ENCODE measurements around the gene HOXD8.
A peak's percentile ranks its signal among the peaks of the same experiment; 100 is the strongest.

The HOXD8 gene

DNA sequence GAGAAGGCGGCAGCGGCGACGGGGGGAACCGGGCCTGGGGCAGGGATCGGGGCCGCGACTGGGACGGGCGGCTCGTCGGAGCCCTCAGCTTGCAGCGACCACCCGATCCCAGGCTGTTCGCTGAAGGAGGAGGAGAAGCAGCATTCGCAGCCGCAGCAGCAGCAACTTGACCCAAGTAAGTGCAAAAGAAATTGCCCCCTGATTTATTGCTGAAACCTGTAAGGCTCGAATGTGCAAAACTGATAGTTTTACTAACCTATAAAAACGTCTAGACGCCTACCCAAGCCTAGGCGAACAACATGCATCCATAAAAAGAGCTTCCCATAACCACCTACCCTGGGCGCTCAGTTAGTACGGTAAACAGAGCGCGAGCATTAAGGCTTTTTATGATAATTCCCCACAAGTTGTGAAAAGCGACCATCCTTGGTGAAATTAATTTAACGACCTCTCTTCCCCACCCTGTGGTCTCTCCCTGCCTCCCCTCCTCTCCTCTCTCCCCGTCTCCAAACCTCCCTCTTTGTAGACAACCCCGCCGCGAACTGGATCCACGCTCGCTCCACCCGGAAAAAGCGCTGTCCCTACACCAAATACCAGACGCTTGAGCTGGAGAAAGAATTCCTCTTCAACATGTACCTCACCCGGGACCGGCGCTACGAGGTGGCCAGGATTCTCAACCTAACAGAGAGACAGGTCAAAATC, 5.9 kb upstream of the HOXD8 start:
- WGBS, result 3% methylated on average over 40 of the region's 40 CpGs
- H4K91ac ChIP-seq (ENCODE audit: low read length), result no peak overlapping the region
- H3K4ac ChIP-seq (ENCODE audit: low read depth in 1 of 2, low read length in 2 of 2), result no peak overlapping the region
- H3K18ac ChIP-seq (ENCODE audit: low read depth in 1 of 2, low read length in 2 of 2), result no peak overlapping the region
- no peaks in the 10 kb centered on the region for H3K79me1 ChIP-seq (replicated peaks; ENCODE audit: low read length, poor library complexity, severe bottlenecking)
- H3K27me3 ChIP-seq (ENCODE audit: control insufficient read depth in 1 of 2, insufficient read depth in 1 of 2, low read length in 2 of 2), result peaks cover 39 to 90% of the 10 kb centered on the region in 2 experiments
- no peak overlapping the region for H3K14ac ChIP-seq (ENCODE audit: low read length in 2 of 2)
- H3K9ac ChIP-seq (ENCODE audit: low read length), result peak overlapping the region; percentile 69
- no peak overlapping the region for H2BK15ac ChIP-seq (ENCODE audit: low read depth, poor library complexity, severe bottlenecking)
- H3K9me3 ChIP-seq (ENCODE audit: control insufficient read depth, low read length), result no peaks in the 10 kb centered on the region
- H3K4me3 ChIP-seq (ENCODE audit: insufficient read depth in 1 of 2, low read depth in 1 of 2, low read length in 2 of 2), result peak overlapping the region; percentile 49 to 84
- H3K4me1 ChIP-seq (ENCODE audit: control insufficient read depth, insufficient read depth, low read depth, low read length), result peaks cover 22% of the 10 kb centered on the region
- H2AK5ac ChIP-seq (ENCODE audit: low read length, severe bottlenecking), result no peak overlapping the region
- no peaks in the 10 kb centered on the region for H3K36me3 ChIP-seq (ENCODE audit: control insufficient read depth in 1 of 2, insufficient read depth in 2 of 2, low read depth in 1 of 2, low read length in 2 of 2)
- no peak for DNase-seq
- no peak overlapping the region for H2BK5ac ChIP-seq (ENCODE audit: low read depth, low read length, poor library complexity, severe bottlenecking)
- H3K27ac ChIP-seq (ENCODE audit: low read length, poor library complexity, severe bottlenecking), result no peak overlapping the region
- no peak overlapping the region for H3K23ac ChIP-seq (ENCODE audit: low read length in 2 of 2)
- H3K4me2 ChIP-seq (ENCODE audit: low read length, poor library complexity, severe bottlenecking), result peak overlapping the region; percentile 69
- no peak overlapping the region for H2BK12ac ChIP-seq (ENCODE audit: low read length in 2 of 2)
- no peak overlapping the region for H4K8ac ChIP-seq (ENCODE audit: low read length)
- peak overlapping the region; percentile 29 for H2AFZ ChIP-seq (ENCODE audit: low read depth, low read length)
- H2BK120ac ChIP-seq (ENCODE audit: low read depth, low read length), result no peak overlapping the region

DNA sequence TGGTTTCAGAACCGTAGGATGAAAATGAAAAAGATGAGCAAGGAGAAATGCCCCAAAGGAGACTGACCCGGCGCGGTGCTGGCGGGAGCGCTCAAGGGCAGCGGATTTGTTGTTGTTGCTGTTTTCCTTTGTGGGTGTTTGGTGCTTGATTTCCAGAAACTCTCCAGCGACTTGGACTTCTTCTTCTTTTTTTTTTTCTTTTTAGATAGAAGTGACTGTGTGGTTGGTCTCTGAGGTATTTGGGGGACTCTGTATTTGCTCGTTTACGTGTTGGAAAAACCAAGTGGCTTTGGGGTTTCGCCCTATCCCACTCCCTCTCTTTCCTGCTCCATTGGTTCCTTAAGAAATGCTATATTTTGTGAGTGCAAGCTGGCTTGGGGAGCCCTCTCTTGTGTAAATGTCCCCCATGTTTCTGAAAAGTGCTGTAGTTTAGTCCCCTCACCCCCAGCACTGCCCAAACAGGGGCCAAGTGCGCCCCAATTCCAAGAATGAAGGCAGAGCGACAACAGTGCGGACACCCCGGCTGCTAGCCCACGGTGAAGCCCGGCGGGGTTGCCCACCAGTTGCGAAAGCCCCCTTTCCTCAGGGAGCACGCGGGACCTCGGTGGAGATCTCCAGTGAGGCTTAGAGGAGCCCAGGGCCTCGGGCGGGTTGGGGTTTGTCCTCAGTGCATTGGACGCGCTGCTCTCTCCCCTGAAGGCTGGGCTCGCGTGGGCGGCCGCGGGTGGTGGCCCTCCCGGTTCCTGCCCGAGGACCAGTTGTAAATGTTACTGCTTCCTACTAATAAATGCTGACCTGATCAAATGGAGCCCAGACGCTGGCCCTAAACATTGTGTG, 5.2 kb upstream of the HOXD8 start:
- H2BK5ac ChIP-seq (ENCODE audit: low read depth, low read length, poor library complexity, severe bottlenecking), result no peak overlapping the region

DNA sequence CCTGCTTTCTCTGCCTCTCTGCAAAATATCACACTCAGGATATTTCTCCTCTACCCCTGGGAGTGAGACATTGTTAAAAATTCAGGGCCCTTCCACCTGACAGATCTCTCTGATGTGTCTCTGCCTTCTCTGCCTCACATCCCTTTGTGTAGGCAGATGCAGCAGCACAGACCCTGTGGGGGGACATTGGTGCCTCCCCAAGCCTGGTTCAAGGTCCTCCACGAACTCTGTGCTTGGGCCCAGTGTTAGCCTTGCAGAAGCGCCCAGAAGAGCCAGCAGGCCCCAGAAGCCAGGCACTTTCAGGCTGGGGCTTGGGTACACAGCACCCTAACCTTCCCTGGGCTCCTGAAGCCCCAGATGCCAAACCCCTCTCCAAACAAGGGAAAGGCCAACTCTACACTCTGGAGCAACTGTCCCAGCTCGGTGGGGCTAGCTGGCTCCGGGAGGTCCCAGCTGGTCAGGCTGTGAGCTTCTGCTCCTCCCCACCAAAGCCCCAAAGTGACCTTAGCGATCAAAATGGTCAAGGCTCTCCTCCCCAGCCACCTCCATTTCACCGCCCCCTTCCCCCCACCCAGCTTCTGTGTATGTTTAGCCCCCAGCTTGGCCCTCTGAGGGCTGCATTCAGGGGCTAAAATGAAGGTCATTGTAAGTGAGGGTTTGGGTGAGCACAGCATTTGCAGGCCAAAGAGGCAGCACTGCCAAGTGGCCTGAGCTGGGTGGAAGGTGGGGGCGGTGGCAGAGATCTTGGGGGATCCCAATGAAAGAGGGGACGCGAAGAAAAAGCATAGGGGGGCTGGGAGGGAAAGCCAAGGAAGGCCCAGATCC, 4.3 kb upstream of the HOXD8 start:
- no peak overlapping the region for H4K8ac ChIP-seq (ENCODE audit: low read length)
- H2AFZ ChIP-seq (ENCODE audit: low read depth, low read length), result no peak overlapping the region
- H3K36me3 ChIP-seq (ENCODE audit: control insufficient read depth in 1 of 2, insufficient read depth in 2 of 2, low read depth in 1 of 2, low read length in 2 of 2), result no peaks in the 10 kb centered on the region
- H3K18ac ChIP-seq (ENCODE audit: low read depth in 1 of 2, low read length in 2 of 2), result no peak overlapping the region
- H3K27me3 ChIP-seq (ENCODE audit: control insufficient read depth in 1 of 2, insufficient read depth in 1 of 2, low read length in 2 of 2), result peaks cover 25 to 83% of the 10 kb centered on the region in 2 experiments
- H4K91ac ChIP-seq (ENCODE audit: low read length), result no peak overlapping the region
- no peak overlapping the region for H3K23ac ChIP-seq (ENCODE audit: low read length in 2 of 2)
- peaks cover 34% of the 10 kb centered on the region for H3K4me1 ChIP-seq (ENCODE audit: control insufficient read depth, insufficient read depth, low read depth, low read length)
- WGBS, result 23% methylated on average over 8 of the region's 9 CpGs
- no peak overlapping the region for H2AK5ac ChIP-seq (ENCODE audit: low read length, severe bottlenecking)
- DNase-seq, result no peak
- no peaks in the 10 kb centered on the region for H3K79me1 ChIP-seq (replicated peaks; ENCODE audit: low read length, poor library complexity, severe bottlenecking)
- H3K14ac ChIP-seq (ENCODE audit: low read length in 2 of 2), result no peak overlapping the region
- H3K4ac ChIP-seq (ENCODE audit: low read depth in 1 of 2, low read length in 2 of 2), result no peak overlapping the region
- no peak overlapping the region for H2BK12ac ChIP-seq (ENCODE audit: low read length in 2 of 2)
- no peak overlapping the region for H3K4me2 ChIP-seq (ENCODE audit: low read length, poor library complexity, severe bottlenecking)
- H2BK15ac ChIP-seq (ENCODE audit: low read depth, poor library complexity, severe bottlenecking), result no peak overlapping the region
- H3K4me3 ChIP-seq (ENCODE audit: insufficient read depth in 1 of 2, low read depth in 1 of 2, low read length in 2 of 2), result no peak overlapping the region
- no peak overlapping the region for H2BK5ac ChIP-seq (ENCODE audit: low read depth, low read length, poor library complexity, severe bottlenecking)
- no peak overlapping the region for H3K27ac ChIP-seq (ENCODE audit: low read length, poor library complexity, severe bottlenecking)
- no peak overlapping the region for H2BK120ac ChIP-seq (ENCODE audit: low read depth, low read length)
- H3K9ac ChIP-seq (ENCODE audit: low read length), result no peak overlapping the region
- H3K9me3 ChIP-seq (ENCODE audit: control insufficient read depth, low read length), result no peaks in the 10 kb centered on the region

More for the DNA sequence above, 5.2 kb upstream of the HOXD8 start:
- Histone ChIP-seq H3K14ac (ENCODE audit: low read length in 2 of 2) (no peak overlapping the region), H2BK120ac (ENCODE audit: low read depth, low read length) (no peak overlapping the region), H3K36me3 (ENCODE audit: control insufficient read depth in 1 of 2, insufficient read depth in 2 of 2, low read depth in 1 of 2, low read length in 2 of 2) (no peaks in the 10 kb centered on the region), H3K79me1 (replicated peaks; ENCODE audit: low read length, poor library complexity, severe bottlenecking) (no peaks in the 10 kb centered on the region), H2BK12ac (ENCODE audit: low read length in 2 of 2) (no peak overlapping the region), H4K8ac (ENCODE audit: low read length) (no peak overlapping the region), H2BK15ac (ENCODE audit: low read depth, poor library complexity, severe bottlenecking) (no peak overlapping the region), H3K9ac (ENCODE audit: low read length) (peak overlapping the region; percentile 69), H3K4me1 (ENCODE audit: control insufficient read depth, insufficient read depth, low read depth, low read length) (peaks cover 28% of the 10 kb centered on the region), H2AK5ac (ENCODE audit: low read length, severe bottlenecking) (no peak overlapping the region), H3K27me3 (ENCODE audit: control insufficient read depth in 1 of 2, insufficient read depth in 1 of 2, low read length in 2 of 2) (peaks cover 33 to 90% of the 10 kb centered on the region in 2 experiments), H3K4me2 (ENCODE audit: low read length, poor library complexity, severe bottlenecking) (no peak overlapping the region), H3K23ac (ENCODE audit: low read length in 2 of 2) (no peak overlapping the region), H3K27ac (ENCODE audit: low read length, poor library complexity, severe bottlenecking) (no peak overlapping the region), H3K4ac (ENCODE audit: low read depth in 1 of 2, low read length in 2 of 2) (no peak overlapping the region), H3K4me3 (ENCODE audit: insufficient read depth in 1 of 2, low read depth in 1 of 2, low read length in 2 of 2) (peak overlapping the region in 1 of 2 experiments; percentile 84), H4K91ac (ENCODE audit: low read length) (no peak overlapping the region), H3K18ac (ENCODE audit: low read depth in 1 of 2, low read length in 2 of 2) (no peak overlapping the region), H2AFZ (ENCODE audit: low read depth, low read length) (no peak overlapping the region), H3K9me3 (ENCODE audit: control insufficient read depth, low read length) (no peaks in the 10 kb centered on the region)
- WGBS, result 24% methylated on average over 30 of the region's 34 CpGs
- DNase-seq, result no peak

DNA sequence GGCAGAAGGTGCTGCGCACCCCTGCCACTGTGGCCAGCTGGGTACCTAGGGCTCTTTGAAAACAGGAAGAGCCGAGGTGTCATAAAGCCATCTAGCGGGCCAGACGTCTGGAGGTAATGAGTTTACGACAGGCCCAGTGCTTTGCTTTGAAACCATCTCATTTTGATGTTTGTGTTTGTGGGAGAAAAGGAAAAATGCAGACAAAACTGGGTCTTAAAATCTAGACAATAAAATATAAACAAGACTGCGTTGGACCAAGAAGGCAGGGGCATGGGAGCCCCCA, 3.8 kb upstream of the HOXD8 start:
- Histone ChIP-seq H3K9me3 (ENCODE audit: control insufficient read depth, low read length) (no peaks in the 10 kb centered on the region), H3K9ac (ENCODE audit: low read length) (no peak overlapping the region), H3K27me3 (ENCODE audit: control insufficient read depth in 1 of 2, insufficient read depth in 1 of 2, low read length in 2 of 2) (peaks cover 20 to 77% of the 10 kb centered on the region in 2 experiments), H2BK12ac (ENCODE audit: low read length in 2 of 2) (no peak overlapping the region), H3K14ac (ENCODE audit: low read length in 2 of 2) (no peak overlapping the region), H3K36me3 (ENCODE audit: control insufficient read depth in 1 of 2, insufficient read depth in 2 of 2, low read depth in 1 of 2, low read length in 2 of 2) (no peaks in the 10 kb centered on the region), H2BK5ac (ENCODE audit: low read depth, low read length, poor library complexity, severe bottlenecking) (no peak overlapping the region), H4K8ac (ENCODE audit: low read length) (no peak overlapping the region), H3K27ac (ENCODE audit: low read length, poor library complexity, severe bottlenecking) (no peak overlapping the region), H3K4me3 (ENCODE audit: insufficient read depth in 1 of 2, low read depth in 1 of 2, low read length in 2 of 2) (no peak overlapping the region), H4K91ac (ENCODE audit: low read length) (no peak overlapping the region), H3K18ac (ENCODE audit: low read depth in 1 of 2, low read length in 2 of 2) (no peak overlapping the region), H3K79me1 (replicated peaks; ENCODE audit: low read length, poor library complexity, severe bottlenecking) (no peaks in the 10 kb centered on the region), H3K4me2 (ENCODE audit: low read length, poor library complexity, severe bottlenecking) (no peak overlapping the region), H3K4me1 (ENCODE audit: control insufficient read depth, insufficient read depth, low read depth, low read length) (peaks cover 38% of the 10 kb centered on the region), H2BK15ac (ENCODE audit: low read depth, poor library complexity, severe bottlenecking) (no peak overlapping the region), H2AK5ac (ENCODE audit: low read length, severe bottlenecking) (no peak overlapping the region), H2AFZ (ENCODE audit: low read depth, low read length) (no peak overlapping the region), H3K4ac (ENCODE audit: low read depth in 1 of 2, low read length in 2 of 2) (no peak overlapping the region), H3K23ac (ENCODE audit: low read length in 2 of 2) (no peak overlapping the region), H2BK120ac (ENCODE audit: low read depth, low read length) (no peak overlapping the region)
- WGBS, result 7% methylated on average over 6 of the region's 6 CpGs
- DNase-seq, result no peak

Measured in mesenchymal stem cell (in vitro differentiated cells and primary cell).